ENCODE data around the gene BUD13. TPM values are rescaled to one million over a fixed set of nuclear protein-coding genes. Genes with fewer than 3 reads are reported as not detected.

The BUD13 gene
- total and polyA plus RNA-seq, 10 of the 15 experiments (the other 5 are each of a cell fraction or from before 2014, with no cell fraction given), result 10.9 to 36.5 (median 24.7) TPM

GRCh38 chr11:116772443-116773202 is at the start of gene BUD13 (continued):
- TF ChIP-seq POU2F2 (IDR thresholded peaks at IDR 0.05; ENCODE audit: borderline replicate concordance, low read depth, low read length) (peak; percentile 30; the same call in 1 of the 3 replicates), NBN (IDR thresholded peaks at IDR 0.05) (peak; percentile 89), BACH1 (IDR thresholded peaks at IDR 0.05; ENCODE audit: borderline replicate concordance) (peak; percentile 35; the same call in 1 of the 2 replicates), ZNF592 (IDR thresholded peaks at IDR 0.05) (no peak), RFX5 (IDR thresholded peaks at IDR 0.05; ENCODE audit: low read depth, low read length) (peak; percentile 11; the same call in 1 of the 2 replicates), EGR1 (IDR thresholded peaks at IDR 0.05; ENCODE audit: borderline replicate concordance in 1 of 2, low read depth in 2 of 2, low read length in 2 of 2) (peak in 1 of 2 experiments; percentile 90; a peak in 2 of 3 replicates), CREM (IDR thresholded peaks at IDR 0.05; ENCODE audit: low read depth) (peak; percentile 88), IKZF1 (conservative IDR thresholded peaks at IDR 0.05) (peak; percentile 87), JUND (IDR thresholded peaks at IDR 0.05; ENCODE audit: low read depth, low read length) (no peak), KLF5 (IDR thresholded peaks at IDR 0.05; ENCODE audit: partially characterized antibody) (peak; percentile 72), SIX5 (IDR thresholded peaks at IDR 0.05; ENCODE audit: low read depth, low read length, severe bottlenecking) (peak; percentile 41), KAT2A (conservative IDR thresholded peaks at IDR 0.05; ENCODE audit: control insufficient read depth, low read depth, low read length) (no peak), MYB (IDR thresholded peaks at IDR 0.05; ENCODE audit: borderline replicate concordance, low read depth, low read length) (0 out of 2 replicates have a peak, but pooled peaks have one; percentile 27), EED (IDR thresholded peaks at IDR 0.05; ENCODE audit: low read depth) (peak; percentile 37; the same call in 1 of the 2 replicates), ATF3 (IDR thresholded peaks at IDR 0.05; ENCODE audit: borderline replicate concordance, extremely low read depth, low read depth, low read length) (no peak), POLR2AphosphoS5 (IDR thresholded peaks at IDR 0.05; ENCODE audit: low read length) (peak; percentile 86; the same call in 1 of the 2 replicates), PBX3 (IDR thresholded peaks at IDR 0.05; ENCODE audit: insufficient replicate concordance, low read depth, low read length) (no peak), PAX5 (IDR thresholded peaks at IDR 0.05; ENCODE audit: borderline replicate concordance, low read depth, low read length) (peak; percentile 79; the same call in 1 of the 2 replicates), ETV6 (conservative IDR thresholded peaks at IDR 0.05 in 1 of 2, IDR thresholded peaks at IDR 0.05 in 1 of 2; ENCODE audit: borderline replicate concordance in 1 of 2, low read depth in 1 of 2) (no peak), NKRF (conservative IDR thresholded peaks at IDR 0.05) (peak; percentile 87; the same call in 1 of the 2 replicates), ZNF274 (IDR thresholded peaks at IDR 0.05; ENCODE audit: insufficient read depth, insufficient read length) (no peak)
